HG03159 (cell line): ENCODE results near the gene RAET1E.
"Not testable (repeated sequence)": the region's sequence is repeated elsewhere in the genome, so short reads cannot be mapped to it uniquely, and the experiment has no call there.

Experiments
- ATAC-seq: cut with Tn5 transposase; IDR thresholded peaks from one replicate; pipeline ENCODE4 v1.9.1; 2021; ENCODE audit warnings: mild to moderate bottlenecking, moderate library complexity; ENCODE audit not compliant: unreplicated experiment

Gene RAET1E, protein sequence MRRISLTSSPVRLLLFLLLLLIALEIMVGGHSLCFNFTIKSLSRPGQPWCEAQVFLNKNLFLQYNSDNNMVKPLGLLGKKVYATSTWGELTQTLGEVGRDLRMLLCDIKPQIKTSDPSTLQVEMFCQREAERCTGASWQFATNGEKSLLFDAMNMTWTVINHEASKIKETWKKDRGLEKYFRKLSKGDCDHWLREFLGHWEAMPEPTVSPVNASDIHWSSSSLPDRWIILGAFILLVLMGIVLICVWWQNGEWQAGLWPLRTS

DNA sequence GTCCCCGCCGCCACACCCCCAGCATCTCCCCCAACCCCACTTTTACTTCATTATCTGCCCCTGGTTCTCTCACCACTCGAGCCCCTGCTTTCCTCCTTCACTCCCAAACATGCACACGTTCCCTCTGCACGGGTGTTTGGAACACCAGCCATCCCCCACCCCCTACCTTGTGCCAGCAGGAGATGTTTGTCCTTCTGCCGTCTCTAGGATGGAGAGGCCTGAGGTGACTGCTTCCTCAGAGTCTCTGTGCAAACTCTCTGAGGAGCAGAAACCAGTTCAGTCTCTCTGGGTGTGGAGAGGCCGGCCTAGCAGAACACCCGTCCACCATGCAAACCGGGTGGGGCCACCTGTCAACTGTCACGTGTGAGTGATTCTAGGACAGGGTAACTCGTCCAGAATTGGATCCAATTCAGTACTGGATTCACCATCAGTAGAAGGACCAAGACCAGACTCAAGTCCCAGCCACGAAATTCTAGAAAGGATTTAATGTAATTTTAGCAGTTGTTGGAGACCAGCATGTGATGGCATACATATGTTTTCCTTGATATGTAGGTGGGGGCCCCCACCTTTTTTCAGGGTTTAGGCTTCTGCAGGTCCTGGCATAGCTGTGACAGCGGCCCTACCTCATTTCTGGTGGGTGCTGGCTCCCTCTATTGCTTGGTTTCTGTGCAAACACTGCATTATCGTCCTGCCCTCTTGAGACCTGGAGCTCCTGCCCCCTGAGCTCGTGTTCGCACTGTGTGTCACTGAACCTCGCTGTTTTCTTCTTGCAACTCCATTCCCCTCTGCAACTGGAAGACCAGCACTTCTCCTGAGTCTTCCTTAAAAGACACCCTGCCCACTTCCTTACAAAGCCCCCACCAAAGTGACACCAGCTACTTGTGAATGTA, at the start of gene RAET1E:
Gene RAET1E (minus strand): TSS at position 259 of the 890 bp plus-strand sequence. CDS start 7,212 bp downstream, outside the sequence.
- ATAC-seq, result no peak

- not testable (repeated sequence) for ATAC-seq
Observed at GRCh38 chr6:149947533-149947932, 49.6 kb upstream of the RAET1E start.

DNA sequence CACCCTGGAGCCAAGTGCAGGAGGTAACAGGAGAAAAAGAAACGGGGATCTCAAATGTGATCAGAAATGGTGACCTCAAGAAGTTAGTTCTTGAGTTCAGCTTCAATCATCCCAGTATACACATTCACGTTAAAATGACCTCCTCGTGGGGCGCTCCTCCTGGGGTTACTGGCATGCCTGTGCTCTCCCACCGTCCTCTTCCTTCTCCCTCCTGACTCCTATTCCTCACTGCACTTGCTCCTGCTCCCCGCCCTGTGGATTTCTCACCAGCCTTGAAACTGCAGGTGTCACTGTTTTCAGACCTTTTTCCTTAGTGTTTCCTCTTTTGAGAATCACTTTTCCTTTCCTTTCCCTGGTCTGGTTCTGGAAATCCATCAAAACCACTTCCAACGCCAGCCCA, 48.7 kb upstream of the RAET1E start:
- not testable (repeated sequence) for ATAC-seq

- not testable (repeated sequence) for ATAC-seq
Observed at GRCh38 chr6:149945276-149945675, 47.4 kb upstream of the RAET1E start.

GRCh38 chr6:149943321-149943720, 45.4 kb upstream of the RAET1E start:
- not testable (repeated sequence) for ATAC-seq

DNA sequence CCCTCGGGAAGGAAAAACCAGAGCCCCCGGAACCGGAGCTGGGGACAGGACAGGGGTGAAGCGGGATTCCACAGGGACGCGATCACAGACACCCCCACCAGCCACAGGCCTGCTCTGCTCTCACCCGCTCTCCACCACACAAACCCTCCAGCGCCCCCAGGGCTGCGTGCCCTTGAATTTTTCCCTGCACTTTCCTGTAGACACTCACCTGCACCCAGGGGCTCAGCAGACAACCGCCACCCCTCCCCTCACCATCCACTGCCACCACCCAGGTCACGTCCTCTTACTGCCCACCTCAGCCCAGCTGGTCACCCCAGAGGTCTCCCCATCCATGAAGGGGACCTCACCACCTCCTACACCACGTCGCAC, 44.5 kb upstream of the RAET1E start:
- no peak for ATAC-seq

DNA sequence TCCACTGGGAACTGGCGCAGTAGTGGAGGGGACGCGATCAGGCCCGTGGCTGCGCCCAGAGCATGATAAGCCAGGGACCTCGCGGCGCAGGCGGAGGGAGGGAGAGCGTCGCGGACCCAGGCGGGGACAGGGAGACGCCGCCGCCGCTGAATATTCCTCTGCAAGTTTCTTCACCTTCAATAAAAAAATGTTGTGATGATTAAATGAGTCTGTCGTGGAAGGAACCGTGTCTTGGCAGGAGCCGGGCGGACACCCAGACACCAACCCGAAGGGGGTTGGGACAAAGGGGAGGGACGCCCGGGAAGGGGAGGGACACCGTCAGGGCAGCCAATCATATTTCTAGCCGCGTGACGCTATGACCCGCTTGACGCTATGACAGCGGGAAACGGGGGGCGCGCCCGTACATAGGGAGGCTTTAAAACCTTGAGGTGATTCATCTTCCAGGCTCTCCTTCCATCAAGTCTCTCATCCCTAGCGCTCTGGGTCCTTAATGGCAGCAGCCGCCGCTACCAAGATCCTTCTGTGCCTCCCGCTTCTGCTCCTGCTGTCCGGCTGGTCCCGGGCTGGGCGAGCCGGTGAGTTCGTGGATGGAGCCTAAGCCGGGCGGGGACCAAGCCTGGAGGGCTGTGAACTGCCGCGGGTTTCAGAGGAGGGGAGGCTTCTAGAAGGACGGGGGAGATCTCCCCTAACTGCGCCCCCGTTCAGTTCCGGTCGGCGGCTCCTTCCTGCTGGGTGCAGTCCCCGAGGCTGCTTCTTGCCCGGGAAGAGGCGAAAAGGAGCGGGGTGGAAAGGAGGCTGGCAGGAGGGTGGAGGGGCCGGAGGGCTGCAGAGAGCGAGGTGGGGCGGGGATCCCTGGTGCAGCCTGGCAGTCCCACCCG, 43.9 kb upstream of the RAET1E start, which contains the start of gene ULBP2:
Gene ULBP2 (plus strand): TSS at position 432 of the 878 bp plus-strand sequence. CDS start 59 bp downstream, at position 491.
- no peak for ATAC-seq

- ATAC-seq, result no peak
Observed at GRCh38 chr6:149940672-149940982, 42.7 kb upstream of the RAET1E start.

DNA sequence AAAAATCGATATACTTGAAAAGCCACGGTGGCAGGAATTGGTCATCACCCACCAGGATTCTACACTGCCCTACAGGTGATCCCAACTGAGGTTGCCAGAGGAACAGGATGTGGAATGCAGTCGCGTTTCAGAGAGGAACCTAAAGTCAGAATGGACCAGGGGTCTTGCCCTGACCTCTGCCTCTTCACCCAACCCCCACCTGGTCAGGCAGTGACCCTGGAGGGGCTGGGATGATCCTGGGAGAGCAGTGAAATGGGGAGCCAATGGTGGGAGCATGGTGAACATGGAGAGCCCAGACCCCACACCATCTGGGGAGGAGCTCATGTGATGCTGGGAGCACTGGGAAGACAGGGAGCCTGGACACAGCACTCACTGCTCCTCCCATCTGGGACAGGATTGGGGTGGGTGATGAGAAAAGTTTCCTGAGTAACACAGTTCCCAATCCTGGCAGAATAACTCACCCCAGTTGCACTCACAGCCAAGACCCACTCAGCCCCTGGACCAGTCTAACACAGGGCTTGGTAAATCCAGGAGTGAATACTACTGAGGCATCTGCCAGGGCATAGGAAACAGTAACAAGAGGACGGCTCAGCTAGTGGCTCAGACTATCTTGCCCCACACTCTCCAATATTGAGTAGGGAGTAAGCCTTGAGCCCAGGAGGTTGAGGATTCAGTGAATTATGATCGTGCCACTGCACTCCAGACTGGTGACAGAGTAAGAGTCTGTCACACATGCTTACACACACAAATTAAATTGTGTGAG, 42.2 kb upstream of the RAET1E start:
- no peak for ATAC-seq

GRCh38 chr6:149939356-149939648, 41.4 kb upstream of the RAET1E start:
- ATAC-seq, result no peak

DNA sequence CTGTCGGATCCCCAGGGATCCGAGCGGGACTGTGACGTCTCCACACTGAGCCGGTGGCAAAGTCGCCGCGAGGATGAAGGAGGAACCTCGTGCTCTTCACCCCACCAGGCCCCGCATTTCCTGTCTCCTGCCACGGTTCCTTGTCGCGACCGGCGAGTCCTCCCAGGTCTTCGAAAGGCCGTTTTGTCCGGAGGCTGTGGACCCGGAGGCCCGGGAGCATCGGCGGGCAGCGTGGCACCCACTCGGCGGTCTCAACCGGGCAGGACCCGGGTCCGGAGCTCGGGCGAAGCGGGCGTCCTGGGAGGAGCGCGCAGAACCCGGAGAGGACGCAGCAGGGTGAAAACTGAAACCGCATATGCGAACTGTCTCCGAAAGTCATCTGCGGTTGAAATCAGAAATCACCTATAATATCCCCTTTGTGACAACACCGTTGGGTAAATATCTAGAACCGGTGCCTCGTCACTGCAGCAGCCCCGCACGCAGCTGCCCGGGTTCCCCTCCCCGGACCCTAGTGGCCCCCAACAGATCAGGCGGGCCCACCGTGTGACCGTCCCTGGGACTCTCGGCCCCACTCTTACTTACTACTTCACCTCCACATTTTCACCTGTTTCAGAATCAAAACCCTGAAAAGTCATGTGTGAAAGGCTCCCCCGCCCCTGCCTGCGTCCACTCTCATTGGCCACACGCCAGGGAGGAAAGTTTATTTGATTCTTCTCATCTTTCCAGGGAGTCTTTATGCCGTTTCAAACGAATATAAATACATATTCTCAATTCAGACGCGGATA, 40.9 kb upstream of the RAET1E start:
- ATAC-seq, result peak; percentile 72

DNA sequence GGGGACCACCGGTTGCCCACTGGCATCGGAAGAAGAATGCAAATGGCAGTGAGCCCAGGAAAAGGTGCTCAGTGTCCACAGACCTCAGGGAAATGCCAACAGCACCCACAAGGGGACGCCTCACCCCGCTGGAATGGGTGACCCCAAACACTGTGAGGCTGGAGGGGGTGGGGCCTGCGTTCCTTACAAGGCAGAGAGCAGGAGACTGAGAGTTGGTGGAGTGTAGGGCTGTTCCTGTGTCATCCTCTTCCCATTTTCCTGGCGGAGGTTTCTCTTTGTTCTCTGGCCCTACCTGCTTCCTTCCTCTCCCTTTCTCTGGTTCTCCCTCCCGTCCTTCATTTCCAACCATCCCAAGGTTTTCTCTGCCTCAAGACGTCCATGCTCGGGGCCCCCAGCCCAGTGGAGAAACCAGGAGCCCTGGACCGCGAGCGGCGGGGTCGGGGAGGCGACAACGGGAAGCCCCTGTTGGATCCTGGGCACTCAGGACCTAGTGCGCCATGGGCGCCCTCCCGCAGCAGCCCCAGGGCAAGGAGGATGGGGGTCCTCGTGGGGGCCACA, 40.2 kb upstream of the RAET1E start:
- ATAC-seq, result not testable (repeated sequence)

GRCh38 chr6:149936743-149937142, 38.8 kb upstream of the RAET1E start:
- no peak for ATAC-seq

DNA sequence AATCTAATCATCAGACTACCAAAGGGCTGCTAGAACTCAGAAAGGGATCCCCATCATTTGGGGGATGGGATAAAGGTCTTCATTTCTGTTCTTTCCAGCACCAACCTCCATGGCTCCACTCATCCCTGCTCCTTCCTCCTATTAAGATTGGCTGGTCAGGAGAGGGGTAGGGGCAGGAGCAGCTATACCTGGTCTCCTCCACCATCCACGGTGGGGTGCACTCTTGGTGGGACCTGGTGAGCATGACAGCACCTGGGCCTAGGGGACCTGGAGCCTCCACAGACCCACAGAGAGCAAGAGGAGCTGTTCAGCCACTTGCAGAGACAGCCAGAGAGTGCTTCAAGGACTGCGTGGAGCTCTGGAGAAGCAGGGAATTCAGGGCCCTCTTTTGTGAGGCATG, 37.8 kb upstream of the RAET1E start:
- ATAC-seq, result no peak

GRCh38 chr6:149935246-149935645, 37.3 kb upstream of the RAET1E start:
- no peak for ATAC-seq

- no peak for ATAC-seq
Observed at GRCh38 chr6:149934249-149935156, 36.6 kb upstream of the RAET1E start.

DNA sequence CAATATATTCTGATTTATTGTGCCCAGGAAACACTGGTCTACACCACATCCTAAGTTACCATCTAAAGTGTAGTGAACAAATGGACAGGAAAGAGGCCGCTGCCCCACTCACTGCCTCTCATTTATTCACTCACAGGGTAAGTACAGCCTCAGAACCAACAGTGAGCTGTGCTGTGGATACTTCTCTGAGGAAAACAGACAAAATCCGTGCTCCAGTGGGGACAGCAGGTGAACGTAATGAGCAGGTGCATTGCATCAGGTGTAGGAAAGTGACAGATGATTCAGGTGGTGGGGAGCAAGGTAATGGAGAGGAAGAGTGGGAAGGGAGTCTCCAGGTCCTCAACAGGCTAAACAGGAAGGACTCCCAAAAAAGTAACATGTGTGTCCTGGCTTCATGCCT, 35.5 kb upstream of the RAET1E start:
- no peak for ATAC-seq

DNA sequence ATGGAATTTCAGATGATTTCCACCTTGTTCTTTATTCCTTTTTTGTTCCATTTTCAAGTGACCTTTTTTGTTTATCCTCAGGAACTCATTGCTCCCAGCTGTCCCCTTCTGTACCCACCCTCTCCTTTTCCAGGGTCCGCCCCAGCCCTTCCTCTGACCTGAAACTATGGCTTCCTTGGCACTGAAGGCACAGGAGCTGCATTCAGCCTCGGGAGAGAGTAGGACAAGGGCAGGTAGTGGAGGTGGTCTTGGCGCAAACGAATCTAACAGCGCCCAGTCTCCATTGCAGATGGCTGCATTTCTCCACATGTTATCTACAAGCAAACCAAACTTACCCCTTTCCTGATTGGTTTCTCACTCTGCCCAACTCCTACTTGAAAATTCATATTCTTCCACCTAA, 35.1 kb upstream of the RAET1E start:
- ATAC-seq, result no peak

GRCh38 chr6:149931501-149931900, 33.6 kb upstream of the RAET1E start:
- ATAC-seq, result no peak
